Neural cell (in vitro differentiated cells): ENCODE measurements around the gene DACH1. TPM values are rescaled to one million over a fixed set of nuclear protein-coding genes. Genes with fewer than 3 reads are reported as not detected.

Experiments used
- H2AFZ ChIP-seq: fragments of 200-600, 300-800 bp; sonication (generic), shearing (Covaris generic); 2 replicates; pipeline ENCODE4 v1.6.0; 2014; ENCODE audit warnings: low read depth, mild to moderate bottlenecking, antibody characterized with exemption, low read length, moderate library complexity
- H3F3A ChIP-seq: fragments of 200-600 bp; shearing (Covaris generic); 2 replicates; pipeline ENCODE4 v1.6.1; 2016; ENCODE audit warnings: mild to moderate bottlenecking, moderate library complexity, mixed read lengths, antibody characterized with exemption, low read length; ENCODE audit not compliant: insufficient read depth, poor library complexity, severe bottlenecking
- H3K27ac ChIP-seq: fragments of 200-600, 300-800 bp; sonication (generic), shearing (Covaris generic); 2 replicates; pipeline ENCODE4 v1.5.1; 2014; ENCODE audit warnings: mild to moderate bottlenecking, low read length, moderate library complexity
- H3K27me3 ChIP-seq: fragments of 300-800, 200-600 bp; sonication (generic), shearing (Covaris generic); 2 replicates; pipeline ENCODE4 v1.6.0; 2014; ENCODE audit warnings: mild to moderate bottlenecking, low read depth, low read length, moderate library complexity; ENCODE audit not compliant: insufficient read depth
- H3K36me3 ChIP-seq: fragments of 300-800, 200-600 bp; sonication (generic), shearing (Covaris generic); 2 replicates; pipeline ENCODE4 v1.5.1; 2014; ENCODE audit warnings: mild to moderate bottlenecking, antibody characterized with exemption, low read length, moderate library complexity; ENCODE audit not compliant: insufficient read depth
- H3K4me2 ChIP-seq: fragments of 300-800, 200-600 bp; sonication (generic), shearing (Covaris generic); 2 replicates; pipeline ENCODE4 v1.6.0; 2014; ENCODE audit warnings: mild to moderate bottlenecking, low read length
- H3K4me3 ChIP-seq: fragments of 300-800, 200-600 bp; sonication (generic), shearing (Covaris generic); 2 replicates; pipeline ENCODE4 v1.5.1; 2014; ENCODE audit warnings: mild to moderate bottlenecking, low read length, moderate library complexity
- H3K79me2 ChIP-seq: fragments of 200-600 bp; shearing (Covaris generic); replicated peaks from 2 replicates; pipeline ENCODE4 v1.6.0; 2014; ENCODE audit warnings: mild to moderate bottlenecking, low read length, moderate library complexity; ENCODE audit not compliant: insufficient read depth
- H3K9ac ChIP-seq: fragments of 300-800, 200-600 bp; sonication (generic), shearing (Covaris generic); 2 replicates; pipeline ENCODE4 v1.6.1; 2016; ENCODE audit warnings: mild to moderate bottlenecking, low read length, mixed read lengths
- H3K9me2 ChIP-seq: fragments of 200-600 bp; shearing (Covaris generic); 2 replicates; pipeline ENCODE4 v1.6.1; 2016; ENCODE audit warnings: mild to moderate bottlenecking, low read length, mixed read lengths; ENCODE audit not compliant: insufficient read depth
- H3K9me3 ChIP-seq: fragments of 200-600, 300-800 bp; sonication (generic), shearing (Covaris generic); 2 replicates; pipeline ENCODE4 v1.6.1; 2016; ENCODE audit warnings: mild to moderate bottlenecking, mixed run types, low read length, moderate library complexity, mixed read lengths
- H4K20me1 ChIP-seq: fragments of 200-600 bp; shearing (Covaris generic); 2 replicates; pipeline ENCODE4 v1.6.1; 2016; ENCODE audit warnings: mild to moderate bottlenecking, mixed run types; ENCODE audit not compliant: insufficient read depth
- EP300 ChIP-seq: fragments of 450-650 bp; conservative IDR thresholded peaks from 2 replicates; pipeline ENCODE4 v1.6.1; 2014; ENCODE audit warnings: antibody characterized with exemption, mild to moderate bottlenecking, moderate library complexity; ENCODE audit not compliant: poor library complexity, severe bottlenecking
- EZH2 ChIP-seq: fragments of 200-600, 300-800 bp; shearing (Covaris generic), sonication (generic); IDR thresholded peaks from 2 replicates; pipeline ENCODE4 v1.6.1; 2014; ENCODE audit warnings: antibody characterized with exemption, low read length, borderline replicate concordance, mild to moderate bottlenecking; ENCODE audit not compliant: insufficient read depth, poor library complexity, severe bottlenecking
- MXI1 ChIP-seq: fragments of 450-650 bp; conservative IDR thresholded peaks from 2 replicates; pipeline ENCODE4 v1.6.1; 2014; ENCODE audit warnings: antibody characterized with exemption, mild to moderate bottlenecking; ENCODE audit not compliant: poor library complexity, severe bottlenecking
- POLR2AphosphoS5 ChIP-seq: IDR thresholded peaks from 2 replicates; pipeline ENCODE4 v1.6.1; 2012
- RAD21 ChIP-seq: fragments of 450-650 bp; conservative IDR thresholded peaks from 2 replicates; pipeline ENCODE4 v1.6.1; 2014; ENCODE audit warnings: antibody characterized with exemption, mild to moderate bottlenecking, moderate library complexity
- TAF1 ChIP-seq: IDR thresholded peaks from 2 replicates; pipeline ENCODE4 v1.6.1; 2012; ENCODE audit warnings: low read depth
- polyA plus RNA-seq: library from polyadenylated mRNA; depleted of rRNA; stranded (reverse); fragments of >200 nt; gene quantifications from 2 replicates; pipeline ENCODE4 v1.2.3, GENCODE V29; 2014
- TF ChIP-seq, protein P1 (sequence below): fragments of 450-650 bp; IDR thresholded peaks from 2 replicates; pipeline ENCODE4 v1.5.1; 2014; ENCODE audit warnings: antibody characterized with exemption, mild to moderate bottlenecking, moderate library complexity; ENCODE audit not compliant: poor library complexity, severe bottlenecking
- TF ChIP-seq, protein P2 (sequence below): IDR thresholded peaks from 2 replicates; pipeline ENCODE4 v1.6.1; 2012; ENCODE audit warnings: borderline replicate concordance

The DACH1 gene
- polyA plus RNA-seq, 1 donor from 2014 or later = 20.0 TPM

DNA sequence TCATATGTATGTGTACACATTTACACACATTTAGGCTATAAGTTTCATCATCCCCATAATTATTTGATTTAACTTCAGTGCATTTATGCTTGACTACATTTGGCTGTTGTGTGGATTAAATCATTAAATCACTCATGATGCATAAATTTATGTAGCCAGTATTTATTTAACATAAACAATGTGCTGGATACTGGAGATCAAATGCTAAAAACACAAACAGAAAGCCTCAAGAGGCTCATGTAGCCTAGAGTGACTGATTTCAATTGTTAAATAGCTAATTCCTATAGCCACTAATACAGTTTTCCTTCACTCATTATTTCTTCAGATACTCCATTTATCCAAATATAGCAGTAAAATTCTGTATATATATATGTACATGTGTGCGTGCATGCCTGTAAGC is 376.0 kb downstream of the DACH1 start:
- H3K4me3 ChIP-seq = no peak overlapping the region
- no peak for TF ChIP-seq POLR2AphosphoS5
- TF ChIP-seq TAF1 = no peak
- no peak for TF ChIP-seq RAD21
- TF ChIP-seq MXI1 = no peak
- TF ChIP-seq, protein P1, sequence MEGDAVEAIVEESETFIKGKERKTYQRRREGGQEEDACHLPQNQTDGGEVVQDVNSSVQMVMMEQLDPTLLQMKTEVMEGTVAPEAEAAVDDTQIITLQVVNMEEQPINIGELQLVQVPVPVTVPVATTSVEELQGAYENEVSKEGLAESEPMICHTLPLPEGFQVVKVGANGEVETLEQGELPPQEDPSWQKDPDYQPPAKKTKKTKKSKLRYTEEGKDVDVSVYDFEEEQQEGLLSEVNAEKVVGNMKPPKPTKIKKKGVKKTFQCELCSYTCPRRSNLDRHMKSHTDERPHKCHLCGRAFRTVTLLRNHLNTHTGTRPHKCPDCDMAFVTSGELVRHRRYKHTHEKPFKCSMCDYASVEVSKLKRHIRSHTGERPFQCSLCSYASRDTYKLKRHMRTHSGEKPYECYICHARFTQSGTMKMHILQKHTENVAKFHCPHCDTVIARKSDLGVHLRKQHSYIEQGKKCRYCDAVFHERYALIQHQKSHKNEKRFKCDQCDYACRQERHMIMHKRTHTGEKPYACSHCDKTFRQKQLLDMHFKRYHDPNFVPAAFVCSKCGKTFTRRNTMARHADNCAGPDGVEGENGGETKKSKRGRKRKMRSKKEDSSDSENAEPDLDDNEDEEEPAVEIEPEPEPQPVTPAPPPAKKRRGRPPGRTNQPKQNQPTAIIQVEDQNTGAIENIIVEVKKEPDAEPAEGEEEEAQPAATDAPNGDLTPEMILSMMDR = no peak
- no peak for TF ChIP-seq EP300
- TF ChIP-seq EZH2 = no peak
- H3K9me2 ChIP-seq = no peaks in the 10 kb centered on the region

DNA sequence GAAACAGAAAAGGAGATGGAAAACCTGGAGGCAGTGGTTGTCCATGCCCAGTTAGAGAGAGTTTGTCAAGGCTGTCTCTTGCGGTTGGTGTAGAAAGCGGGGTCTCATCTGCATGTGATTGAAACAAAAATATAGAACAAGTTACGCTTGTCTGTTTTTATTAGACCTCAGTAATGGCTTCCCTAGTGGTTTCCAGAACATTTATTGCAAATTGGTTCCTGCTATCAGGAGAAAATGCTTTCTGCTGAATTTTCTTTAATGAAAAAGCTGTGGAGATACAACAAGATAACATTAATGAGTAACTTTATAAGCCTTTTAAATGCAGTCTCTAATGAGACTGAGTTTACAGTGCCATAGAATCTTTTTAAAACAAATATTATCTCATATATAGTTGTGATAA is 378.0 kb downstream of the DACH1 start:
- Histone ChIP-seq H3K27ac (no peak overlapping the region), H3K79me2 (no peaks in the 10 kb centered on the region), H3K9me2 (no peaks in the 10 kb centered on the region), H3K9me3 (no peaks in the 10 kb centered on the region), H3K4me3 (no peak overlapping the region), H3K27me3 (no peaks in the 10 kb centered on the region), H3K4me2 (no peak overlapping the region), H4K20me1 (no peaks in the 10 kb centered on the region), H3F3A (no peaks in the 10 kb centered on the region), H2AFZ (no peak overlapping the region), H3K9ac (no peak overlapping the region), H3K36me3 (no peaks in the 10 kb centered on the region)
- no peak for TF ChIP-seq EP300

More for the DNA sequence above, 376.0 kb downstream of the DACH1 start:
- no peaks in the 10 kb centered on the region for H4K20me1 ChIP-seq
- H3K9me3 ChIP-seq = no peaks in the 10 kb centered on the region
- H3K79me2 ChIP-seq = no peaks in the 10 kb centered on the region
- no peak overlapping the region for H3K9ac ChIP-seq
- no peak overlapping the region for H3K4me2 ChIP-seq
- no peaks in the 10 kb centered on the region for H3K27me3 ChIP-seq
- no peaks in the 10 kb centered on the region for H3K36me3 ChIP-seq
- no peak overlapping the region for H3K27ac ChIP-seq
- no peaks in the 10 kb centered on the region for H3F3A ChIP-seq
- no peak overlapping the region for H2AFZ ChIP-seq

DNA sequence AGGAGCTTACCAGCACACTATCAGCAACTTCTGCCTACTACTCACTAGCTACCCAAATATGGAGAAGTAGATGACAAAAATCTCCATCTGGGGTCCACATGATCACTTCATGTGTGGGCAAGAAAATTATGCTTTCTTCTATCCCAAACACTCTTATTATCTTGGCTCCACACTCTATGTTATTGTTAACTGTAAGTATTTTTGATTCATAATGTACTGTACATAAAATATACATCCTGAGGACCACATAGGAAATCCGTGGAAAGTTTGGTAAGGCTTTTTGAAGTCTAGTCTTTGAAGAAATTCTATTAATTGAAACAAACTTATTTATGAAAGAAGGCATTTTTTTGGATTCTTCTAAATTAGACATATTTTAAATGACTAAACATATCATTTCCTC is 378.8 kb downstream of the DACH1 start:
- no peaks in the 10 kb centered on the region for H3F3A ChIP-seq
- H3K27ac ChIP-seq = no peak overlapping the region
- no peak overlapping the region for H3K4me2 ChIP-seq
- no peaks in the 10 kb centered on the region for H3K9me3 ChIP-seq
- H2AFZ ChIP-seq = no peak overlapping the region
- H4K20me1 ChIP-seq = no peaks in the 10 kb centered on the region
- no peaks in the 10 kb centered on the region for H3K27me3 ChIP-seq
- no peak overlapping the region for H3K4me3 ChIP-seq
- H3K36me3 ChIP-seq = no peaks in the 10 kb centered on the region
- H3K9me2 ChIP-seq = no peaks in the 10 kb centered on the region
- no peak overlapping the region for H3K9ac ChIP-seq
- no peak for TF ChIP-seq EZH2
- TF ChIP-seq, protein P2, sequence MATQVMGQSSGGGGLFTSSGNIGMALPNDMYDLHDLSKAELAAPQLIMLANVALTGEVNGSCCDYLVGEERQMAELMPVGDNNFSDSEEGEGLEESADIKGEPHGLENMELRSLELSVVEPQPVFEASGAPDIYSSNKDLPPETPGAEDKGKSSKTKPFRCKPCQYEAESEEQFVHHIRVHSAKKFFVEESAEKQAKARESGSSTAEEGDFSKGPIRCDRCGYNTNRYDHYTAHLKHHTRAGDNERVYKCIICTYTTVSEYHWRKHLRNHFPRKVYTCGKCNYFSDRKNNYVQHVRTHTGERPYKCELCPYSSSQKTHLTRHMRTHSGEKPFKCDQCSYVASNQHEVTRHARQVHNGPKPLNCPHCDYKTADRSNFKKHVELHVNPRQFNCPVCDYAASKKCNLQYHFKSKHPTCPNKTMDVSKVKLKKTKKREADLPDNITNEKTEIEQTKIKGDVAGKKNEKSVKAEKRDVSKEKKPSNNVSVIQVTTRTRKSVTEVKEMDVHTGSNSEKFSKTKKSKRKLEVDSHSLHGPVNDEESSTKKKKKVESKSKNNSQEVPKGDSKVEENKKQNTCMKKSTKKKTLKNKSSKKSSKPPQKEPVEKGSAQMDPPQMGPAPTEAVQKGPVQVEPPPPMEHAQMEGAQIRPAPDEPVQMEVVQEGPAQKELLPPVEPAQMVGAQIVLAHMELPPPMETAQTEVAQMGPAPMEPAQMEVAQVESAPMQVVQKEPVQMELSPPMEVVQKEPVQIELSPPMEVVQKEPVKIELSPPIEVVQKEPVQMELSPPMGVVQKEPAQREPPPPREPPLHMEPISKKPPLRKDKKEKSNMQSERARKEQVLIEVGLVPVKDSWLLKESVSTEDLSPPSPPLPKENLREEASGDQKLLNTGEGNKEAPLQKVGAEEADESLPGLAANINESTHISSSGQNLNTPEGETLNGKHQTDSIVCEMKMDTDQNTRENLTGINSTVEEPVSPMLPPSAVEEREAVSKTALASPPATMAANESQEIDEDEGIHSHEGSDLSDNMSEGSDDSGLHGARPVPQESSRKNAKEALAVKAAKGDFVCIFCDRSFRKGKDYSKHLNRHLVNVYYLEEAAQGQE = no peak
- TF ChIP-seq TAF1 = no peak
- TF ChIP-seq, protein P1 = no peak
- TF ChIP-seq EP300 = no peak
- no peaks in the 10 kb centered on the region for H3K79me2 ChIP-seq
